ENCODE measurements around the gene RERE. TPM values are rescaled to one million over a fixed set of nuclear protein-coding genes. Genes with fewer than 3 reads are reported as not detected.

The RERE gene
- total RNA-seq, 4 donors from 2014 or later = 118 to 244 (median 131) TPM

DNA sequence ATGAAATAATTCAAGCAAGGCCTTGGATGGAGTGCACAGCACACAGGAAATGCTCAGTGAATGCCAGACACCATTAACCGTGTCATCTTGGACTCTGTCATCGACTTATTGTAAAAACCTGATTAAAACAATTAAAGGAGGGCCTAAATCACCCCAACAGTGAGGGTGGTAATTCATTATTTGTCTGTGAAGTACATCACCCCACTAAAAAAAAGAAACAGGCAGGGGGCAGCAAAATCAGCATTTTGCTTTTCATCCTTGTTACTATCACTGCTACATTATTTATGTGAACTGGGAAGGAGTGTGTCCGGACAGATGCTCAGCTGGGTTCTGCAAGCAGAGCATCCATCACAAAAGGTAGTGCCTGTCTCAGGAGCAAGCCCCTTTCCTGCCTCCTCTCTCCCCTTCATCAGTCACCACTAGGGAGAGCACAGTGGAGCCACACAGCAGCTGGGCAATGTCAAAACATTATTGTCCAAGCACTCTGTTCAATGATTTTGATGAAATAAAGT lies 98.5 kb downstream of the RERE start:
- Histone ChIP-seq H3K4me3 (replicated peaks in 1 of 3) (no peak overlapping the region), H3K36me3 (no peaks in the 10 kb centered on the region), H3K27ac (no peak overlapping the region), H3K27me3 (no peaks in the 10 kb centered on the region), H3K4me1 (peaks cover 25 to 30% of the 10 kb centered on the region in 2 donors), H3K9me3 (no peaks in the 10 kb centered on the region)
- TF ChIP-seq POLR2A (IDR thresholded peaks at IDR 0.05) (no peak), CTCF (IDR thresholded peaks at IDR 0.05) (peak in 2 of 6 experiments; percentile 6 to 25)
- intact Hi-C loops (cut with DNase I) = no loop called here
- WGBS, 2 donors = 69 to 77% methylated on average over 3 of the region's 3 CpGs
- no peak for DNase-seq

GRCh38 chr1:8717148-8717547 lies 100.3 kb downstream of the RERE start:
- 82 to 84% methylated on average over 3 of the region's 3 CpGs for WGBS, 2 donors
- H3K4me1 ChIP-seq = peaks cover 24 to 37% of the 10 kb centered on the region in 2 donors
- H3K9me3 ChIP-seq = no peaks in the 10 kb centered on the region
- DNase-seq = no peak
- no peaks in the 10 kb centered on the region for H3K36me3 ChIP-seq
- TF ChIP-seq POLR2A (IDR thresholded peaks at IDR 0.05) (no peak), CTCF (IDR thresholded peaks at IDR 0.05) (no peak)
- H3K27ac ChIP-seq = no peak overlapping the region
- H3K27me3 ChIP-seq = no peaks in the 10 kb centered on the region
- intact Hi-C loops (cut with DNase I) = no loop called here
- no peak overlapping the region for H3K4me3 ChIP-seq (replicated peaks in 1 of 3)

GRCh38 chr1:8716238-8716637 lies 101.2 kb downstream of the RERE start:
- no peaks in the 10 kb centered on the region for H3K27me3 ChIP-seq
- no peak overlapping the region for H3K4me3 ChIP-seq (replicated peaks in 1 of 3)
- peak; percentile 40 to 49 for DNase-seq
- intact Hi-C loops (cut with DNase I) = no loop called here
- 63 to 72% methylated on average over 1 of the region's 1 CpG for WGBS, 2 donors
- peaks cover 30 to 43% of the 10 kb centered on the region in 2 donors for H3K4me1 ChIP-seq
- H3K9me3 ChIP-seq = no peaks in the 10 kb centered on the region
- TF ChIP-seq POLR2A (IDR thresholded peaks at IDR 0.05) (no peak), CTCF (IDR thresholded peaks at IDR 0.05) (no peak)
- H3K36me3 ChIP-seq = no peaks in the 10 kb centered on the region
- H3K27ac ChIP-seq = no peak overlapping the region

- TF ChIP-seq POLR2A (IDR thresholded peaks at IDR 0.05) = no peak
- TF ChIP-seq CTCF (IDR thresholded peaks at IDR 0.05) = no peak
- Histone ChIP-seq H3K36me3 (no peaks in the 10 kb centered on the region), H3K4me3 (replicated peaks in 1 of 3) (no peak overlapping the region), H3K27me3 (no peaks in the 10 kb centered on the region), H3K4me1 (peaks cover 30 to 43% of the 10 kb centered on the region in 2 donors), H3K27ac (no peak overlapping the region), H3K9me3 (no peaks in the 10 kb centered on the region)
- no peak for DNase-seq
- 94% methylated on average over 3 of the region's 3 CpGs for WGBS, 2 donors
- intact Hi-C loops (cut with DNase I) = no loop called here
Measured at GRCh38 chr1:8714173-8714572, 103.3 kb downstream of the RERE start.

GRCh38 chr1:8712413-8713231 lies 104.8 kb downstream of the RERE start:
- intact Hi-C loops (cut with DNase I) = no loop called here
- WGBS, 2 donors = 20 to 23% methylated on average over 5 of the region's 5 CpGs
- no peak for DNase-seq
- Histone ChIP-seq H3K9me3 (no peaks in the 10 kb centered on the region), H3K36me3 (no peaks in the 10 kb centered on the region), H3K4me1 (peaks cover 26 to 40% of the 10 kb centered on the region in 2 donors), H3K4me3 (replicated peaks in 1 of 3) (no peak overlapping the region), H3K27ac (peak overlapping the region; percentile 17 to 63 (median 46)), H3K27me3 (no peaks in the 10 kb centered on the region)
- TF ChIP-seq CTCF (IDR thresholded peaks at IDR 0.05) (no peak), POLR2A (IDR thresholded peaks at IDR 0.05) (no peak)

Data from thyroid gland (tissue), 4 donors.